ENCODE results near the gene UBE2L3. TPM values are rescaled to one million over a fixed set of nuclear protein-coding genes. Genes with fewer than 3 reads are reported as not detected.

The UBE2L3 gene
- total and polyA plus RNA-seq, 2 experiments from 2014 or later = 86.3 to 136 TPM

DNA sequence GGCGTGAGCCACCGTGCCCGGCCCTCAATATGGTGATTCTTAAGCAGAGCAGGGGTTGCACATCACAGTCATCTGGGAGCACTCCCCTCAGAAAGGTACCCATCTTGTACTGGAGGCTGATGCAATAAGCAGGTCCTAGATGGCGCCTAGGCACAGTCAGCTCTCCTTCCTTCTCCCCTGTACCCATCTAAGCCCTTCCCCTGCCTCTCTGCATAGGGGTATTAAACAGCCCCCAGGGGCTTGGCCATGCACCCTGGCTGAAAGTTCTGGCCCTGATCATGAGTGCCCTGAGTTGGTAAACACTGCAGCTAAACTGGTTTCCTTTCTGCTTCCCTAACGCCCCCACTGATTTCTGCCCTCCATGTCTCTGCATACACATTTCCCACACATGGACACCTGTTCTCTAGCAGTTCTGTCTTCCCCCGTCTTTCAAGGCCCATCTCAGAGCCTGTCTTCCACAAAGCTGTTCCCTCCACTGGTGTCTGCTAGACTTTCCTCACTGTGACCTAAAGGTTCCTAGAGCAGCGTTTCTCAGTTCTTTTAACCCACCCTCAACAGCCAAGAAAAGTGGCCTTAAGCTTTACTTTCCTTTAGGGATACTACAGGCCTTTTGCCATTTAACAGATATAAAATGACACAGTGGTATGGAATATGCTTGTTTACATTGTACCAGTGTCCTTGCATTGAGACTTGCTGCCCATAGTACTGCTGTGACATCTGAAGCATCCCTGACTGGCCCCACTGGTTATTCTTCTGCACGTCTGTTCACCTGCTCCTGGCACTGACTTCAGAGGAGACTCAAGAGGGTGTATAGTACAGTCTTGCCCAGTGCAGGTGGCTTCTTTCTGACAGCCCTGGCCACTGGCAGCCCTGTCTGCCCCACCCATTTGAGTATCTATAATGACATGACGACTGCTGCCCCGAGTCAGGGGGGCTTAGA is 15.6 kb downstream of the UBE2L3 start:
- Mint-ChIP-seq H3K27ac (peak overlapping the region; percentile 85), H3K4me1 (peaks cover 13% of the 10 kb centered on the region), H3K36me3 (ENCODE audit: low read depth) (no peaks in the 10 kb centered on the region; the same call in 2 of the 3 replicates), H3K27me3 (ENCODE audit: insufficient read depth, low read depth, poor library complexity) (peaks cover 7% of the 10 kb centered on the region), H3K4me3 (no peak overlapping the region), H3K9me3 (no peaks in the 10 kb centered on the region)
- H3K79me2 ChIP-seq (replicated peaks; ENCODE audit: insufficient read depth) = peaks cover 100% of the 10 kb centered on the region
- ATAC-seq (no peak), DNase-seq (ENCODE audit: low spot score) (no peak)
- H3K9me2 ChIP-seq (ENCODE audit: insufficient read depth) = no peaks in the 10 kb centered on the region
- peaks cover 87% of the 10 kb centered on the region for H4K20me1 ChIP-seq (replicated peaks; ENCODE audit: insufficient read depth)
- H3K4me3 ChIP-seq = no peak overlapping the region
- H2AFZ ChIP-seq = no peak overlapping the region
- peak overlapping the region; percentile 76; the same call in 1 of the 2 replicates for H3K27ac ChIP-seq (ENCODE audit: low read depth)
- H3K4me2 ChIP-seq = no peak overlapping the region
- H3K27me3 ChIP-seq (ENCODE audit: insufficient read depth) = no peaks in the 10 kb centered on the region
- no peaks in the 10 kb centered on the region for H3F3A ChIP-seq (replicated peaks; ENCODE audit: low read depth)
- H3K4me1 ChIP-seq (ENCODE audit: insufficient read depth) = no peaks in the 10 kb centered on the region; the same call in 1 of the 2 replicates
- no peaks in the 10 kb centered on the region for H3K36me3 ChIP-seq (ENCODE audit: insufficient read depth)
- TF ChIP-seq ZNF114 (CRISPR knock-in tag; IDR thresholded peaks at IDR 0.05) (no peak), EZH2 (IDR thresholded peaks at IDR 0.05; ENCODE audit: low read depth, unreplicated experiment) (no peak), JUNB (IDR thresholded peaks at IDR 0.05; ENCODE audit: unreplicated experiment) (no peak), POLR2AphosphoS5 (IDR thresholded peaks at IDR 0.05; ENCODE audit: low read depth) (no peak), ZNF331 (CRISPR knock-in tag; IDR thresholded peaks at IDR 0.05; ENCODE audit: low read depth) (no peak), EZH2phosphoT487 (IDR thresholded peaks at IDR 0.05; ENCODE audit: unreplicated experiment) (no peak), STAT1 (IDR thresholded peaks at IDR 0.05; ENCODE audit: unreplicated experiment) (no peak), NANOG (IDR thresholded peaks at IDR 0.05; ENCODE audit: borderline replicate concordance) (no peak), CREB1 (CRISPR knock-in tag; IDR thresholded peaks at IDR 0.05; ENCODE audit: low read depth) (no peak)
- TF ChIP-seq, protein P1, sequence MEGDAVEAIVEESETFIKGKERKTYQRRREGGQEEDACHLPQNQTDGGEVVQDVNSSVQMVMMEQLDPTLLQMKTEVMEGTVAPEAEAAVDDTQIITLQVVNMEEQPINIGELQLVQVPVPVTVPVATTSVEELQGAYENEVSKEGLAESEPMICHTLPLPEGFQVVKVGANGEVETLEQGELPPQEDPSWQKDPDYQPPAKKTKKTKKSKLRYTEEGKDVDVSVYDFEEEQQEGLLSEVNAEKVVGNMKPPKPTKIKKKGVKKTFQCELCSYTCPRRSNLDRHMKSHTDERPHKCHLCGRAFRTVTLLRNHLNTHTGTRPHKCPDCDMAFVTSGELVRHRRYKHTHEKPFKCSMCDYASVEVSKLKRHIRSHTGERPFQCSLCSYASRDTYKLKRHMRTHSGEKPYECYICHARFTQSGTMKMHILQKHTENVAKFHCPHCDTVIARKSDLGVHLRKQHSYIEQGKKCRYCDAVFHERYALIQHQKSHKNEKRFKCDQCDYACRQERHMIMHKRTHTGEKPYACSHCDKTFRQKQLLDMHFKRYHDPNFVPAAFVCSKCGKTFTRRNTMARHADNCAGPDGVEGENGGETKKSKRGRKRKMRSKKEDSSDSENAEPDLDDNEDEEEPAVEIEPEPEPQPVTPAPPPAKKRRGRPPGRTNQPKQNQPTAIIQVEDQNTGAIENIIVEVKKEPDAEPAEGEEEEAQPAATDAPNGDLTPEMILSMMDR (conservative IDR thresholded peaks at IDR 0.05; ENCODE audit: low read depth in 2 of 2) = no peak
- TF ChIP-seq, protein P2, sequence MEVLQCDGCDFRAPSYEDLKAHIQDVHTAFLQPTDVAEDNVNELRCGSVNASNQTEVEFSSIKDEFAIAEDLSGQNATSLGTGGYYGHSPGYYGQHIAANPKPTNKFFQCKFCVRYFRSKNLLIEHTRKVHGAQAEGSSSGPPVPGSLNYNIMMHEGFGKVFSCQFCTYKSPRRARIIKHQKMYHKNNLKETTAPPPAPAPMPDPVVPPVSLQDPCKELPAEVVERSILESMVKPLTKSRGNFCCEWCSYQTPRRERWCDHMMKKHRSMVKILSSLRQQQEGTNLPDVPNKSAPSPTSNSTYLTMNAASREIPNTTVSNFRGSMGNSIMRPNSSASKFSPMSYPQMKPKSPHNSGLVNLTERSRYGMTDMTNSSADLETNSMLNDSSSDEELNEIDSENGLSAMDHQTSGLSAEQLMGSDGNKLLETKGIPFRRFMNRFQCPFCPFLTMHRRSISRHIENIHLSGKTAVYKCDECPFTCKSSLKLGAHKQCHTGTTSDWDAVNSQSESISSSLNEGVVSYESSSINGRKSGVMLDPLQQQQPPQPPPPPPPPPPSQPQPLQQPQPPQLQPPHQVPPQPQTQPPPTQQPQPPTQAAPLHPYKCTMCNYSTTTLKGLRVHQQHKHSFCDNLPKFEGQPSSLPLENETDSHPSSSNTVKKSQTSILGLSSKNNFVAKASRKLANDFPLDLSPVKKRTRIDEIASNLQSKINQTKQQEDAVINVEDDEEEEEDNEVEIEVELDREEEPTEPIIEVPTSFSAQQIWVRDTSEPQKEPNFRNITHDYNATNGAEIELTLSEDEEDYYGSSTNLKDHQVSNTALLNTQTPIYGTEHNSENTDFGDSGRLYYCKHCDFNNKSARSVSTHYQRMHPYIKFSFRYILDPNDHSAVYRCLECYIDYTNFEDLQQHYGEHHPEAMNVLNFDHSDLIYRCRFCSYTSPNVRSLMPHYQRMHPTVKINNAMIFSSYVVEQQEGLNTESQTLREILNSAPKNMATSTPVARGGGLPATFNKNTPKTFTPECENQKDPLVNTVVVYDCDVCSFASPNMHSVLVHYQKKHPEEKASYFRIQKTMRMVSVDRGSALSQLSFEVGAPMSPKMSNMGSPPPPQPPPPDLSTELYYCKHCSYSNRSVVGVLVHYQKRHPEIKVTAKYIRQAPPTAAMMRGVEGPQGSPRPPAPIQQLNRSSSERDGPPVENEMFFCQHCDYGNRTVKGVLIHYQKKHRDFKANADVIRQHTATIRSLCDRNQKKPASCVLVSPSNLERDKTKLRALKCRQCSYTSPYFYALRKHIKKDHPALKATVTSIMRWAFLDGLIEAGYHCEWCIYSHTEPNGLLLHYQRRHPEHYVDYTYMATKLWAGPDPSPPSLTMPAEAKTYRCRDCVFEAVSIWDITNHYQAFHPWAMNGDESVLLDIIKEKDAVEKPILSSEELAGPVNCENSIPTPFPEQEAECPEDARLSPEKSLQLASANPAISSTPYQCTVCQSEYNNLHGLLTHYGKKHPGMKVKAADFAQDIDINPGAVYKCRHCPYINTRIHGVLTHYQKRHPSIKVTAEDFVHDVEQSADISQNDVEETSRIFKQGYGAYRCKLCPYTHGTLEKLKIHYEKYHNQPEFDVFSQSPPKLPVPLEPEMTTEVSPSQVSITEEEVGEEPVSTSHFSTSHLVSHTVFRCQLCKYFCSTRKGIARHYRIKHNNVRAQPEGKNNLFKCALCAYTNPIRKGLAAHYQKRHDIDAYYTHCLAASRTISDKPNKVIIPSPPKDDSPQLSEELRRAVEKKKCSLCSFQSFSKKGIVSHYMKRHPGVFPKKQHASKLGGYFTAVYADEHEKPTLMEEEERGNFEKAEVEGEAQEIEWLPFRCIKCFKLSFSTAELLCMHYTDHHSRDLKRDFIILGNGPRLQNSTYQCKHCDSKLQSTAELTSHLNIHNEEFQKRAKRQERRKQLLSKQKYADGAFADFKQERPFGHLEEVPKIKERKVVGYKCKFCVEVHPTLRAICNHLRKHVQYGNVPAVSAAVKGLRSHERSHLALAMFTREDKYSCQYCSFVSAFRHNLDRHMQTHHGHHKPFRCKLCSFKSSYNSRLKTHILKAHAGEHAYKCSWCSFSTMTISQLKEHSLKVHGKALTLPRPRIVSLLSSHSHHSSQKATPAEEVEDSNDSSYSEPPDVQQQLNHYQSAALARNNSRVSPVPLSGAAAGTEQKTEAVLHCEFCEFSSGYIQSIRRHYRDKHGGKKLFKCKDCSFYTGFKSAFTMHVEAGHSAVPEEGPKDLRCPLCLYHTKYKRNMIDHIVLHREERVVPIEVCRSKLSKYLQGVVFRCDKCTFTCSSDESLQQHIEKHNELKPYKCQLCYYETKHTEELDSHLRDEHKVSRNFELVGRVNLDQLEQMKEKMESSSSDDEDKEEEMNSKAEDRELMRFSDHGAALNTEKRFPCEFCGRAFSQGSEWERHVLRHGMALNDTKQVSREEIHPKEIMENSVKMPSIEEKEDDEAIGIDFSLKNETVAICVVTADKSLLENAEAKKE (CRISPR knock-in tag; IDR thresholded peaks at IDR 0.05) = no peak
- TF ChIP-seq, protein P3, sequence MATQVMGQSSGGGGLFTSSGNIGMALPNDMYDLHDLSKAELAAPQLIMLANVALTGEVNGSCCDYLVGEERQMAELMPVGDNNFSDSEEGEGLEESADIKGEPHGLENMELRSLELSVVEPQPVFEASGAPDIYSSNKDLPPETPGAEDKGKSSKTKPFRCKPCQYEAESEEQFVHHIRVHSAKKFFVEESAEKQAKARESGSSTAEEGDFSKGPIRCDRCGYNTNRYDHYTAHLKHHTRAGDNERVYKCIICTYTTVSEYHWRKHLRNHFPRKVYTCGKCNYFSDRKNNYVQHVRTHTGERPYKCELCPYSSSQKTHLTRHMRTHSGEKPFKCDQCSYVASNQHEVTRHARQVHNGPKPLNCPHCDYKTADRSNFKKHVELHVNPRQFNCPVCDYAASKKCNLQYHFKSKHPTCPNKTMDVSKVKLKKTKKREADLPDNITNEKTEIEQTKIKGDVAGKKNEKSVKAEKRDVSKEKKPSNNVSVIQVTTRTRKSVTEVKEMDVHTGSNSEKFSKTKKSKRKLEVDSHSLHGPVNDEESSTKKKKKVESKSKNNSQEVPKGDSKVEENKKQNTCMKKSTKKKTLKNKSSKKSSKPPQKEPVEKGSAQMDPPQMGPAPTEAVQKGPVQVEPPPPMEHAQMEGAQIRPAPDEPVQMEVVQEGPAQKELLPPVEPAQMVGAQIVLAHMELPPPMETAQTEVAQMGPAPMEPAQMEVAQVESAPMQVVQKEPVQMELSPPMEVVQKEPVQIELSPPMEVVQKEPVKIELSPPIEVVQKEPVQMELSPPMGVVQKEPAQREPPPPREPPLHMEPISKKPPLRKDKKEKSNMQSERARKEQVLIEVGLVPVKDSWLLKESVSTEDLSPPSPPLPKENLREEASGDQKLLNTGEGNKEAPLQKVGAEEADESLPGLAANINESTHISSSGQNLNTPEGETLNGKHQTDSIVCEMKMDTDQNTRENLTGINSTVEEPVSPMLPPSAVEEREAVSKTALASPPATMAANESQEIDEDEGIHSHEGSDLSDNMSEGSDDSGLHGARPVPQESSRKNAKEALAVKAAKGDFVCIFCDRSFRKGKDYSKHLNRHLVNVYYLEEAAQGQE (IDR thresholded peaks at IDR 0.05; ENCODE audit: unreplicated experiment) = no peak
- TF ChIP-seq, protein P4, sequence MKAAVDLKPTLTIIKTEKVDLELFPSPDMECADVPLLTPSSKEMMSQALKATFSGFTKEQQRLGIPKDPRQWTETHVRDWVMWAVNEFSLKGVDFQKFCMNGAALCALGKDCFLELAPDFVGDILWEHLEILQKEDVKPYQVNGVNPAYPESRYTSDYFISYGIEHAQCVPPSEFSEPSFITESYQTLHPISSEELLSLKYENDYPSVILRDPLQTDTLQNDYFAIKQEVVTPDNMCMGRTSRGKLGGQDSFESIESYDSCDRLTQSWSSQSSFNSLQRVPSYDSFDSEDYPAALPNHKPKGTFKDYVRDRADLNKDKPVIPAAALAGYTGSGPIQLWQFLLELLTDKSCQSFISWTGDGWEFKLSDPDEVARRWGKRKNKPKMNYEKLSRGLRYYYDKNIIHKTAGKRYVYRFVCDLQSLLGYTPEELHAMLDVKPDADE (IDR thresholded peaks at IDR 0.05) = no peak
